Loucy (cell line): ENCODE measurements around the gene TTC7B.

Source experiments
- CTCF ChIP-seq: fragments of 200-600 bp; sonication (generic); conservative IDR thresholded peaks from 2 replicates; pipeline ENCODE4 v1.5.1; 2014; ENCODE audit warnings: mild to moderate bottlenecking, antibody characterized with exemption, low read length
- EZH2phosphoT487 ChIP-seq: fragments of 200-600 bp; IDR thresholded peaks from 2 replicates; pipeline ENCODE4 v1.6.1; 2018; ENCODE audit warnings: antibody characterized with exemption, mild to moderate bottlenecking, moderate library complexity, borderline replicate concordance

GRCh38 chr14:90499908-90500664, 316.1 kb downstream of the TTC7B start:
- TF ChIP-seq CTCF (no peak), EZH2phosphoT487 (no peak)
